ENCODE data around the gene NRAP.

Gene NRAP

DNA sequence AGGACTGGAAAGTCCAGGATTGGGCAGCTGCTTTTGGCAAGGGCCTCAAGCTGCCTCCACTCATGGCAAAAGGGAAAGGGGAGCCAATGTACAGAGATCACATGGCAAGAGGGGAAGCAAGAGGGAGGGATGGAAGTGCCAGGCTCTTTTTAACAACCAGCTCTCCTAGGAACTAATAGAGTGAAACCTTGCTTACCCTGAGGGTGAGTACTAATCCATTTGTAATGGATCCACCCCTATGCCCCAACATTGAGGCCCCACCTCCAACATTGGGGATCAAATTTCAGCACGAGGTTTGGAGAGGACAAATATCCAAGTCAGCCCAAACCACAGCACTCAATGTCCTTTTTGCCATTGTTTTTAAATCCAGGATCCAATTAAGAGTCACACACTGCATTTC is 98.5 kb downstream of the NRAP start:
- Histone ChIP-seq H3K4me1 (ENCODE audit: control insufficient read depth in 1 of 2, insufficient read depth in 2 of 2, low read length in 2 of 2) (peaks cover 4 to 11% of the 10 kb centered on the region in 2 donors), H3K9me3 (ENCODE audit: control insufficient read depth in 1 of 2, low read length in 2 of 2) (no peaks in the 10 kb centered on the region), H3K27me3 (ENCODE audit: control insufficient read depth in 1 of 2, insufficient read depth in 2 of 2, low read length in 2 of 2) (peaks cover 0 to 3% of the 10 kb centered on the region in 2 donors), H3K9ac (ENCODE audit: low read depth in 1 of 2, low read length in 2 of 2) (no peak overlapping the region), H3K27ac (ENCODE audit: low read depth, low read length) (no peak overlapping the region), H3K4me3 (ENCODE audit: low read depth in 1 of 2, low read length in 2 of 2) (no peak overlapping the region), H3K36me3 (ENCODE audit: control insufficient read depth in 1 of 2, insufficient read depth in 2 of 2, low read length in 2 of 2) (no peaks in the 10 kb centered on the region)

GRCh38 chr10:113563306-113564088 is 100.3 kb downstream of the NRAP start:
- H3K4me1 ChIP-seq (ENCODE audit: control insufficient read depth in 1 of 2, insufficient read depth in 2 of 2, low read length in 2 of 2), result peaks cover 4 to 11% of the 10 kb centered on the region in 2 donors
- H3K4me3 ChIP-seq (ENCODE audit: low read depth in 1 of 2, low read length in 2 of 2), result peak overlapping the region; percentile 69 to 79
- no peaks in the 10 kb centered on the region for H3K27me3 ChIP-seq (ENCODE audit: control insufficient read depth in 1 of 2, insufficient read depth in 2 of 2, low read length in 2 of 2)
- H3K9me3 ChIP-seq (ENCODE audit: control insufficient read depth in 1 of 2, low read length in 2 of 2), result no peaks in the 10 kb centered on the region
- H3K36me3 ChIP-seq (ENCODE audit: control insufficient read depth in 1 of 2, insufficient read depth in 2 of 2, low read length in 2 of 2), result no peaks in the 10 kb centered on the region
- H3K27ac ChIP-seq (ENCODE audit: low read depth, low read length), result no peak overlapping the region
- peak overlapping the region in 1 of 2 donors; percentile 15 for H3K9ac ChIP-seq (ENCODE audit: low read depth in 1 of 2, low read length in 2 of 2)

GRCh38 chr10:113562704-113563103 is 101.1 kb downstream of the NRAP start:
- Histone ChIP-seq H3K36me3 (ENCODE audit: control insufficient read depth in 1 of 2, insufficient read depth in 2 of 2, low read length in 2 of 2) (no peaks in the 10 kb centered on the region), H3K4me3 (ENCODE audit: low read depth in 1 of 2, low read length in 2 of 2) (no peak overlapping the region), H3K9ac (ENCODE audit: low read depth in 1 of 2, low read length in 2 of 2) (no peak overlapping the region), H3K27ac (ENCODE audit: low read depth, low read length) (no peak overlapping the region), H3K27me3 (ENCODE audit: control insufficient read depth in 1 of 2, insufficient read depth in 2 of 2, low read length in 2 of 2) (no peaks in the 10 kb centered on the region), H3K9me3 (ENCODE audit: control insufficient read depth in 1 of 2, low read length in 2 of 2) (no peaks in the 10 kb centered on the region), H3K4me1 (ENCODE audit: control insufficient read depth in 1 of 2, insufficient read depth in 2 of 2, low read length in 2 of 2) (peaks cover 4 to 11% of the 10 kb centered on the region in 2 donors)

DNA sequence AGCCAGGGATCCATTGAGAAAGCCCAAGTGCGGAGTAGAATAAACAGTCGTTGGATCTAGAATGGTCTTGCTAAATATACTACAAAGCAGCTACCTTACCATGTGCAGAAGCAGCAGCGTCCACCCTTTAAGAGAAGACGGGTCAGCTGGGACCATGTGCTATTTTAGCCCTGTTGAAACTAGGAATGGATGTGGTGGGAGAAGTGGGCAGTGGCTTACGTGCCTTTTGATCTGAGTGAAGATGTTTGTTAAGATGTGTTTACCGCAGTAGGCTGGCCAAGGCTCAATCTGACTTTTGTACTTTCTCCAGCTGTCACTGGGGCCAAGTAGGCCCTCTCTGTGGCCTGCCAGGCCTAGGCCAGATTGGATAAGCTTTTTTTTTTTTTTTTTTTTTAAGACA is 101.8 kb downstream of the NRAP start:
- Histone ChIP-seq H3K9me3 (ENCODE audit: control insufficient read depth in 1 of 2, low read length in 2 of 2) (no peaks in the 10 kb centered on the region), H3K36me3 (ENCODE audit: control insufficient read depth in 1 of 2, insufficient read depth in 2 of 2, low read length in 2 of 2) (no peaks in the 10 kb centered on the region), H3K27me3 (ENCODE audit: control insufficient read depth in 1 of 2, insufficient read depth in 2 of 2, low read length in 2 of 2) (no peaks in the 10 kb centered on the region), H3K4me3 (ENCODE audit: low read depth in 1 of 2, low read length in 2 of 2) (no peak overlapping the region), H3K27ac (ENCODE audit: low read depth, low read length) (no peak overlapping the region), H3K9ac (ENCODE audit: low read depth in 1 of 2, low read length in 2 of 2) (no peak overlapping the region), H3K4me1 (ENCODE audit: control insufficient read depth in 1 of 2, insufficient read depth in 2 of 2, low read length in 2 of 2) (peaks cover 4 to 11% of the 10 kb centered on the region in 2 donors)

GRCh38 chr10:113561214-113561613 is 102.6 kb downstream of the NRAP start:
- H3K27ac ChIP-seq (ENCODE audit: low read depth, low read length), result no peak overlapping the region
- no peaks in the 10 kb centered on the region for H3K9me3 ChIP-seq (ENCODE audit: control insufficient read depth in 1 of 2, low read length in 2 of 2)
- no peak overlapping the region for H3K4me3 ChIP-seq (ENCODE audit: low read depth in 1 of 2, low read length in 2 of 2)
- H3K27me3 ChIP-seq (ENCODE audit: control insufficient read depth in 1 of 2, insufficient read depth in 2 of 2, low read length in 2 of 2), result no peaks in the 10 kb centered on the region
- no peak overlapping the region for H3K9ac ChIP-seq (ENCODE audit: low read depth in 1 of 2, low read length in 2 of 2)
- H3K4me1 ChIP-seq (ENCODE audit: control insufficient read depth in 1 of 2, insufficient read depth in 2 of 2, low read length in 2 of 2), result peaks cover 4 to 13% of the 10 kb centered on the region in 2 donors
- no peaks in the 10 kb centered on the region for H3K36me3 ChIP-seq (ENCODE audit: control insufficient read depth in 1 of 2, insufficient read depth in 2 of 2, low read length in 2 of 2)

DNA sequence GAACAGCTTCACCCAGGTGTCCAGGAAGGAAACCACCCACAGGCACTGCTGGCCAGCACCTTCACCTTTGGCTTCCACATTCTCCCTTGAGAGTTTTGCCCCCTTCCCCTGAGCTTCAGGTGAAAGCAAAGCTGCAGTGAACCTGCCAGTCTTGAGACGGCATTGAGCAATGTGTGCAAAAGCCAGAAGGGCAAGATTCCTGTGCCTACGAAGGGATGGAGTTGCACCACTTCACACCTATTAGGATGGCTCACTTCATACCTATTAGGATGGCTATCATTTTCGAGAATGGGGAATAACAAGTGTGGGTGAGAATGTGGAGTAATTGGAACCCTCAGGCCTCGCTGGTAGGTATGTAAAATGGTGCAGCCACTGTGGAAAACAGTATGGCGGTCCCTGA is 103.8 kb downstream of the NRAP start:
- Histone ChIP-seq H3K9me3 (ENCODE audit: control insufficient read depth in 1 of 2, low read length in 2 of 2) (no peaks in the 10 kb centered on the region), H3K27ac (ENCODE audit: low read depth, low read length) (no peak overlapping the region), H3K4me1 (ENCODE audit: control insufficient read depth in 1 of 2, insufficient read depth in 2 of 2, low read length in 2 of 2) (peaks cover 4 to 22% of the 10 kb centered on the region in 2 donors), H3K4me3 (ENCODE audit: low read depth in 1 of 2, low read length in 2 of 2) (no peak overlapping the region), H3K36me3 (ENCODE audit: control insufficient read depth in 1 of 2, insufficient read depth in 2 of 2, low read length in 2 of 2) (no peaks in the 10 kb centered on the region), H3K27me3 (ENCODE audit: control insufficient read depth in 1 of 2, insufficient read depth in 2 of 2, low read length in 2 of 2) (no peaks in the 10 kb centered on the region), H3K9ac (ENCODE audit: low read depth in 1 of 2, low read length in 2 of 2) (no peak overlapping the region)

DNA sequence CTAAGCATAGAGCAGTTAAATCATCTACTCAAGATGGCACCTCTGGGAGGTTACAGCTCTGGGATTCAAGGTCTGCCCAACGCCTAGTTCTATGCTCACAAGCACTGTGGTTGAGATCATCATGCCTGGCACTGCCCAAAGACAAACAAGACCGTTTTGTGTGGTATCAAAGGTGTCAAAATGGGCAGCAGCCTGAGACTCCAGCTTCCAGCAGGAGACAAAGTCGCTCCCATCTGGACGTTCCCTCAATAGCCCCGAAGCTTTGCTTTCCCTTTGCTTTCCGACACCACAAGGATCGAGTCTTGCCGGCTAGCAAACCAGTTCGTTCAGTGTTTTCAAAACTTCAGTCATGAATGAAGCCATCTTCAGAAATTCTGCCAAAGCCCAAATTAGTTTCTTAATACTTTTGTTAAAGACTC is 105.9 kb downstream of the NRAP start:
- Histone ChIP-seq H3K27me3 (ENCODE audit: control insufficient read depth in 1 of 2, insufficient read depth in 2 of 2, low read length in 2 of 2) (no peaks in the 10 kb centered on the region), H3K4me3 (ENCODE audit: low read depth in 1 of 2, low read length in 2 of 2) (no peak overlapping the region), H3K27ac (ENCODE audit: low read depth, low read length) (no peak overlapping the region)

GRCh38 chr10:113557424-113557862 is 106.4 kb downstream of the NRAP start:
- Histone ChIP-seq H3K36me3 (ENCODE audit: control insufficient read depth in 1 of 2, insufficient read depth in 2 of 2, low read length in 2 of 2) (no peaks in the 10 kb centered on the region), H3K27me3 (ENCODE audit: control insufficient read depth in 1 of 2, insufficient read depth in 2 of 2, low read length in 2 of 2) (no peaks in the 10 kb centered on the region), H3K27ac (ENCODE audit: low read depth, low read length) (no peak overlapping the region), H3K9me3 (ENCODE audit: control insufficient read depth in 1 of 2, low read length in 2 of 2) (no peaks in the 10 kb centered on the region), H3K9ac (ENCODE audit: low read depth in 1 of 2, low read length in 2 of 2) (no peak overlapping the region), H3K4me3 (ENCODE audit: low read depth in 1 of 2, low read length in 2 of 2) (no peak overlapping the region), H3K4me1 (ENCODE audit: control insufficient read depth in 1 of 2, insufficient read depth in 2 of 2, low read length in 2 of 2) (peaks cover 0 to 22% of the 10 kb centered on the region in 2 donors)

More for the DNA sequence above, 105.9 kb downstream of the NRAP start:
- H3K9ac ChIP-seq (ENCODE audit: low read depth in 1 of 2, low read length in 2 of 2), result no peak overlapping the region
- no peaks in the 10 kb centered on the region for H3K9me3 ChIP-seq (ENCODE audit: control insufficient read depth in 1 of 2, low read length in 2 of 2)
- H3K36me3 ChIP-seq (ENCODE audit: control insufficient read depth in 1 of 2, insufficient read depth in 2 of 2, low read length in 2 of 2), result no peaks in the 10 kb centered on the region
- peaks cover 0 to 20% of the 10 kb centered on the region in 2 donors for H3K4me1 ChIP-seq (ENCODE audit: control insufficient read depth in 1 of 2, insufficient read depth in 2 of 2, low read length in 2 of 2)

DNA sequence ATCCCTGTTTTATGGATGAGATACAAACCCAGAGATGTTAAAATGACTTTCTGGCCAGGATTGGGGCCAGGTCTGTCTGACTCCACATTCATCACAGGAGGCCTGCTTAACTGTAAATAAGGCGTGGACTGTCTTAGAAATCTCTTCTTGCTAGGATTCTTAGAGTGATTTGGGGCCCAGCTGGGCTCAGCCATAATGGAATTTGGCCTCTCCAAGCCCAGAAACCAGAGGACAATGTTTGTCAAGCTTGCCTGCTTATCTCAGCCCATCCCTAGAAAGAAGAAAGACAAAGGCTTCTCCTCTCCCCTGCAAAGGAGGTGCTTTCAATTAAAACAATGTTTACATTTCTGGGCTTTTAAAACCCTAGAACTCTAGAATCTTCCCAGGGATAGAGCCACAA is 108.1 kb downstream of the NRAP start:
- H3K4me1 ChIP-seq (ENCODE audit: control insufficient read depth in 1 of 2, insufficient read depth in 2 of 2, low read length in 2 of 2), result peaks cover 0 to 27% of the 10 kb centered on the region in 2 donors
- H3K27me3 ChIP-seq (ENCODE audit: control insufficient read depth in 1 of 2, insufficient read depth in 2 of 2, low read length in 2 of 2), result no peaks in the 10 kb centered on the region
- H3K27ac ChIP-seq (ENCODE audit: low read depth, low read length), result no peak overlapping the region
- no peaks in the 10 kb centered on the region for H3K9me3 ChIP-seq (ENCODE audit: control insufficient read depth in 1 of 2, low read length in 2 of 2)
- H3K36me3 ChIP-seq (ENCODE audit: control insufficient read depth in 1 of 2, insufficient read depth in 2 of 2, low read length in 2 of 2), result no peaks in the 10 kb centered on the region
- no peak overlapping the region for H3K9ac ChIP-seq (ENCODE audit: low read depth in 1 of 2, low read length in 2 of 2)
- H3K4me3 ChIP-seq (ENCODE audit: low read depth in 1 of 2, low read length in 2 of 2), result no peak overlapping the region

- no peaks in the 10 kb centered on the region for H3K27me3 ChIP-seq (ENCODE audit: control insufficient read depth in 1 of 2, insufficient read depth in 2 of 2, low read length in 2 of 2)
- no peak overlapping the region for H3K9ac ChIP-seq (ENCODE audit: low read depth in 1 of 2, low read length in 2 of 2)
- H3K4me1 ChIP-seq (ENCODE audit: control insufficient read depth in 1 of 2, insufficient read depth in 2 of 2, low read length in 2 of 2), result peaks cover 0 to 27% of the 10 kb centered on the region in 2 donors
- no peaks in the 10 kb centered on the region for H3K9me3 ChIP-seq (ENCODE audit: control insufficient read depth in 1 of 2, low read length in 2 of 2)
- no peak overlapping the region for H3K27ac ChIP-seq (ENCODE audit: low read depth, low read length)
- H3K36me3 ChIP-seq (ENCODE audit: control insufficient read depth in 1 of 2, insufficient read depth in 2 of 2, low read length in 2 of 2), result no peaks in the 10 kb centered on the region
- H3K4me3 ChIP-seq (ENCODE audit: low read depth in 1 of 2, low read length in 2 of 2), result no peak overlapping the region
Measured at GRCh38 chr10:113555245-113555644, 108.6 kb downstream of the NRAP start.
